Sigmoid colon (tissue), 7 donors: ENCODE measurements around the gene KRT6C. TPM values are rescaled to one million over a fixed set of nuclear protein-coding genes. Genes with fewer than 3 reads are reported as not detected.
"Not testable (repeated sequence)": the region's sequence is repeated elsewhere in the genome, so short reads cannot be mapped to it uniquely, and the experiment has no call there.

Experiments
- DNase-seq: peaks from one replicate; pipeline ENCODE4 v3.0.0-alpha.2; 2019
- H3K27ac ChIP-seq, 4 donors: fragments of 200-600 bp; sonication (generic); one replicate each; pipeline ENCODE4 v1.5.1; 2016 to 2019; ENCODE audit warnings: mild to moderate bottlenecking in 1 of 4
- H3K27me3 ChIP-seq, 3 donors: fragments of 200-600 bp; sonication (generic); one replicate each; pipeline ENCODE4 v1.5.1; 2019; ENCODE audit warnings: mild to moderate bottlenecking in 1 of 3
- H3K36me3 ChIP-seq, 4 donors: fragments of 200-600 bp; sonication (generic); one replicate each; pipeline ENCODE4 v1.5.1; 2016 to 2019
- H3K4me1 ChIP-seq, 4 donors: fragments of 200-600 bp; sonication (generic); one replicate each; pipeline ENCODE4 v1.5.1; 2017 to 2019
- H3K4me3 ChIP-seq, 4 donors: fragments of 200-600 bp; sonication (generic); one replicate each; pipeline ENCODE4 v1.5.1; 2017 to 2019; ENCODE audit warnings: mild to moderate bottlenecking in 2 of 4, moderate library complexity in 1 of 4
- H3K9me3 ChIP-seq, 4 donors: fragments of 200-600 bp in 3 of 4; sonication (generic) in 3 of 4; one replicate each; pipeline versions ENCODE4 v1.5.1 to v1.6.1; 2013 to 2019
- CTCF ChIP-seq, 4 experiments: fragments of 450-650 bp in 3 of 4; fragments of 200-600 bp in 1 of 4; IDR thresholded peaks; one replicate each; pipeline ENCODE4 v1.5.1; 2016 to 2019; ENCODE audit warnings: antibody characterized with exemption in 4 of 4, mild to moderate bottlenecking in 3 of 4, moderate library complexity in 2 of 4
- EP300 ChIP-seq, 4 donors: sonication (generic); formaldehyde crosslinking; IDR thresholded peaks; one replicate each; pipeline ENCODE4 v1.6.1; 2017; ENCODE audit warnings: antibody characterized with exemption in 4 of 4
- POLR2A ChIP-seq, 2 donors: fragments of 450-650 bp; IDR thresholded peaks; one replicate each; pipeline ENCODE4 v1.6.1; 2016; ENCODE audit warnings: antibody characterized with exemption in 2 of 2, mild to moderate bottlenecking in 2 of 2, moderate library complexity in 2 of 2
- POLR2AphosphoS5 ChIP-seq, 4 donors: sonication (generic); formaldehyde crosslinking; IDR thresholded peaks; one replicate each; pipeline ENCODE4 v1.6.1; 2017; ENCODE audit warnings: antibody characterized with exemption in 4 of 4
- WGBS, 2 donors: extraction: QIAGEN DNeasy Blood & Tissue Kit; methylation state at CpG; one replicate each; pipeline ENCODE4 v1.1.7; 2013; 5-methylcytosine and 5-hydroxymethylcytosine counted together
- intact Hi-C: fragments of 100-400 bp; cut with DNase I; formaldehyde crosslinking; loops from one replicate; pipeline ENCODE4 v1.15.1; 2023
- polyA plus RNA-seq, 3 donors: library from polyadenylated mRNA; stranded (reverse); fragments of 200-250 nt; gene quantifications; one replicate each; pipeline ENCODE4 v1.2.3, GENCODE V29; 2013
- total RNA-seq, 4 donors: library from RNA; depleted of rRNA; stranded (reverse); fragments of >200 nt; gene quantifications; one replicate each; pipeline ENCODE4 v1.1.0, GENCODE V29; 2016
- donor health status: healthy with polysubstance abuse.
- donor health status: Bipolar disorder and iron deficiency.
- donor health status: healthy.

KRT6C gene
- total and polyA plus RNA-seq, 7 donors: 0.60 TPM; not detected in 6

- Histone ChIP-seq H3K27ac (no peak overlapping the region), H3K4me1 (no peaks in the 10 kb centered on the region), H3K36me3 (no peaks in the 10 kb centered on the region), H3K27me3 (no peaks in the 10 kb centered on the region), H3K4me3 (no peak overlapping the region), H3K9me3 (no peaks in the 10 kb centered on the region)
- TF ChIP-seq POLR2AphosphoS5 (IDR thresholded peaks at IDR 0.05) (no peak), EP300 (IDR thresholded peaks at IDR 0.05) (no peak), POLR2A (IDR thresholded peaks at IDR 0.05) (no peak), CTCF (IDR thresholded peaks at IDR 0.05) (no peak)
- no peak for DNase-seq
- intact Hi-C loops: no loop called here
Measured at GRCh38 chr12:52488736-52489135, 15.1 kb upstream of the KRT6C start.

GRCh38 chr12:52487744-52488443 lies 14.3 kb upstream of the KRT6C start:
- H3K9me3 ChIP-seq, H3K36me3 ChIP-seq, H3K4me3 ChIP-seq, H3K27ac ChIP-seq, H3K4me1 ChIP-seq, DNase-seq, intact Hi-C loops, H3K27me3 ChIP-seq: not testable (repeated sequence)
- WGBS, 2 donors: 85 to 86% methylated on average over 14 to 15 of the region's 15 CpGs

- Histone ChIP-seq H3K4me1 (no peaks in the 10 kb centered on the region), H3K9me3 (no peaks in the 10 kb centered on the region), H3K27ac (no peak overlapping the region), H3K36me3 (no peaks in the 10 kb centered on the region), H3K4me3 (no peak overlapping the region), H3K27me3 (no peaks in the 10 kb centered on the region)
- TF ChIP-seq EP300 (IDR thresholded peaks at IDR 0.05) (no peak), POLR2A (IDR thresholded peaks at IDR 0.05) (no peak), POLR2AphosphoS5 (IDR thresholded peaks at IDR 0.05) (no peak), CTCF (IDR thresholded peaks at IDR 0.05) (no peak)
- 43 to 52% methylated on average over 1 of the region's 1 CpG for WGBS, 2 donors
- DNase-seq: no peak
- intact Hi-C loops: no loop called here
Measured at GRCh38 chr12:52487211-52487610, 13.6 kb upstream of the KRT6C start.

GRCh38 chr12:52486166-52487105 lies 12.8 kb upstream of the KRT6C start:
- WGBS, 2 donors: 86 to 89% methylated on average over 5 of the region's 5 CpGs

More at GRCh38 chr12:52486166-52487105, 12.8 kb upstream of the KRT6C start:
- Histone ChIP-seq H3K4me1 (no peaks in the 10 kb centered on the region), H3K27ac (no peak overlapping the region), H3K4me3 (no peak overlapping the region), H3K27me3 (no peaks in the 10 kb centered on the region), H3K36me3 (no peaks in the 10 kb centered on the region), H3K9me3 (no peaks in the 10 kb centered on the region)
- DNase-seq: no peak
- TF ChIP-seq POLR2A (IDR thresholded peaks at IDR 0.05) (no peak), CTCF (IDR thresholded peaks at IDR 0.05) (no peak), EP300 (IDR thresholded peaks at IDR 0.05) (no peak), POLR2AphosphoS5 (IDR thresholded peaks at IDR 0.05) (no peak)
- intact Hi-C loops: no loop called here
